A673 (cell line): Measurements from ENCODE around the gene CACNA2D3.

Experiments
- CTCF ChIP-seq: fragments of 300-800, 200-600 bp; sonication (generic); conservative IDR thresholded peaks from 2 replicates; pipeline ENCODE4 v1.5.1; 2017; ENCODE audit warnings: low read depth, mild to moderate bottlenecking, antibody characterized with exemption, low read length, moderate library complexity, mixed read lengths
- EZH2 ChIP-seq: fragments of 200-600 bp; sonication (generic); IDR thresholded peaks from 2 replicates; pipeline ENCODE4 v1.6.1; 2017; ENCODE audit warnings: borderline replicate concordance, low read depth, mild to moderate bottlenecking, mixed read lengths, antibody characterized with exemption, low read length; ENCODE audit not compliant: poor library complexity, severe bottlenecking

GRCh38 chr3:54138937-54139547 is 16.7 kb downstream of the CACNA2D3 start:
- no peak for TF ChIP-seq CTCF
- TF ChIP-seq EZH2 = no peak
